AG20443 (cell line): Measurements from ENCODE around the gene SPAG9.

ENCODE experiments used
- DNase-seq: peaks from one replicate; pipeline ENCODE4 v3.0.0; 2012; ENCODE audit warnings: low spot score, mixed read lengths

Gene SPAG9

GRCh38 chr17:50989149-50989548 lies 131.5 kb downstream of the SPAG9 start:
- DNase-seq = no peak

- DNase-seq = no peak
These were observed 132.2 kb downstream of the SPAG9 start for GRCh38 chr17:50988427-50988826.

GRCh38 chr17:50986989-50987660 lies 133.5 kb downstream of the SPAG9 start:
- DNase-seq = peak; percentile 42

- DNase-seq = no peak
These were observed 139.4 kb downstream of the SPAG9 start for GRCh38 chr17:50981279-50981678.

DNA sequence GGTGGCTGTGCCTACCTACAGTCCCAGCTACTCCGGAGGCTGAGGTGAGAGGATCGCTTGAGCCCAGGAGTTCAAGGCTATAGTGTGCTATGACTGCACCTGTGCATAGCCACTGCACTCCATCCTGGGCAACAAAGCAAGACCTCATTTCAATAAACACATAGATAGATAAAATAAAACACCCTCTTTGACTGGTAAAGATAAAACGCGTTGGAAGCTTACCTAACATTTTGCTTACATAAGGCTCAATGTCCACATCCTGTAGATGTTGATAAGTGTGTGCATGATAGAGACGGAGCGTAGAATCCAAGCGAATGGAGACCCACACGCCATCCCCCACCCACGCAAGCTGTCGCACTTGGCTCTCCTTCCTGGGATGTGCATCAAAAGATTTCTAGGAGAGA lies 141.1 kb downstream of the SPAG9 start:
- DNase-seq = no peak

DNA sequence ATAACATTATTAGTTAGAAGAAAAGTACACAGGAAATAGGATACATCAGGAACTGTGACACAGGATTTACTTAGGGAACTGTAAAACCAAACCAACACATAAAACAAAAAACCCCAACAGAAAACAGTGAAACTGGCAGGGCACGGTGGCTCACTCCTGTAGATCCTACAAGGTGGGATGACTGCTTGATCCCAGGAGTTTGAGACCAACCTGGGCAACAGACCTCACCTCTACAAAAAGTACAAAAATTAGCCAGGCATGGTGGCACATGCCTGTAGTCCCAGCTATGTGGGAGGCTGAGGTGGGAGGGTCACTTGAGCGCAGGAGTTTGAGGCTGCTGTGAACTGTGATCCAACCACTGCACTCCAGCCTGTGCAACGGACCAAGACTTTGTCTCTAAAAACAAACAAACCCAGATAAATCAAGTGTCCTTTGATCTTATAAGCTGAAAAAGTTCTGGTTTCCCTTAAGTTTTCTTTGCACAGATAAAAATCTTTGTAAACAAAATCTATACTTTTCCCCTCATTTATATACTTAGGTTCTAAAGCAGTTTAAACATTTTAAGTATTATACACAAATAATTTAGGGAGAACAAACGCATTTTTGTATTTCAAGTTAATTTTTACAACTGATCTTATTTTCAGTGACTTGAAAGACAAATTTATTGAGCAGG lies 143.0 kb downstream of the SPAG9 start:
- DNase-seq = no peak

GRCh38 chr17:50976951-50977472 lies 143.7 kb downstream of the SPAG9 start:
- peak; percentile 13 for DNase-seq

- DNase-seq = no peak
These were observed 146.8 kb downstream of the SPAG9 start for GRCh38 chr17:50973557-50974494.

GRCh38 chr17:50972577-50972976 lies 148.1 kb downstream of the SPAG9 start:
- no peak for DNase-seq

DNA sequence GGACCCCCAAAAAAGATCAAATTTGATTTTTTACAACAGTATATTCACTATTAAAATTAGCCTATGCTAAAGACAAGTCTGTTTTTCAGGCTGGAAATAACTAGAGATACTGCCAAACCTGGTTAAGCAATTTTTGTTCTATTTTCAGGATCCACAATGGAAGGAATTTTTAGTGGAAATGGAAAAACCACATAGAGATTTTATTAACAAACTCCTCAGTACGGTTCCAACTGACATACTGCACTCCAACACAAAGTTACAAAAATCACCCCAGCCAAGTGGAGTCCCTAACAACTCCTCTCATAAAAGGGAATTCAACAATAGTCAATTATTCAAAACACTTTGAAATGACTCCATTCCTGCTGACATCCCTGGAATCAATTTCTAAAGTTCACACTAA lies 152.9 kb downstream of the SPAG9 start:
- DNase-seq = peak; percentile 30

DNA sequence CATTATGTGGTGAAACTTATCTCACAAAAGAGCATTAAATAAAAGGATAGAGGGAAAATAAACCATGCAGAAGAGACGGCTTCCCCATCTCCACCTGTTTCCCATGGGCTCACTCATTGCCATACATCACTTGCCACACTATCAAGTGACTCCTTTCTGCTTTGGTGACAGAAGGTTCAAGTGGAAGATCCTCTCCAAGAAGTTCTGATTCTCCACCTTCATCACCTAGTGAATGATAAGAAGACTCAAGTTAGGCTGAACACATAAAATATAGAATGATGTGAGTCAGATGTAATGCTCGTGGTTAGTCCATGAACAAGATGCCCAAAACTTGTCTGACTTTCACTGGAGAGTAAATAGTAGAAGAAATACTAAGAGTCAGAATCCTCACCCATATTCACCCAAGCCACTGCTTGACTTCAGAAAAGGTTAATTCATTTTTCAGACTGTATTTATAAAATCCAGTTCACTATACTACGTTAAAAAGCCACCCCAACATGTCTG lies 154.5 kb downstream of the SPAG9 start:
- DNase-seq = no peak

DNA sequence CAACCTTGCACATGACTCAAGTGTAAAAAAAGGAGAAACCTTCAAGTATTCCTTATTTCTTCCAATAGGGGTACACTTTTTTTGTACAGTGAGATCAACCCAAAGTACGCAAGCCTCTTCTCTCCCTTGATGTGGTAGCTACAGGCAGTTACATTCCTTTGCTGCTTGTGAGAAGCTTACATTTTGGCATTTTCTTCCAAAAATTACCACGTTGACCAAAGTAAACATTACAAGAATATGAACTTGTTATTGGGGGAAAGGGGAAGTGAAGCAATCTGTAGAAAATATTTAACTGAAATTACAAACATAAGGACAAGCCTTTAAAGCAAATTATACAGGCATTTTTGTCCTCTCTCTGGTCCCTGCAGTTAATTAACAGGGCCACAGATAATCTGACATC lies 157.5 kb downstream of the SPAG9 start:
- no peak for DNase-seq

DNA sequence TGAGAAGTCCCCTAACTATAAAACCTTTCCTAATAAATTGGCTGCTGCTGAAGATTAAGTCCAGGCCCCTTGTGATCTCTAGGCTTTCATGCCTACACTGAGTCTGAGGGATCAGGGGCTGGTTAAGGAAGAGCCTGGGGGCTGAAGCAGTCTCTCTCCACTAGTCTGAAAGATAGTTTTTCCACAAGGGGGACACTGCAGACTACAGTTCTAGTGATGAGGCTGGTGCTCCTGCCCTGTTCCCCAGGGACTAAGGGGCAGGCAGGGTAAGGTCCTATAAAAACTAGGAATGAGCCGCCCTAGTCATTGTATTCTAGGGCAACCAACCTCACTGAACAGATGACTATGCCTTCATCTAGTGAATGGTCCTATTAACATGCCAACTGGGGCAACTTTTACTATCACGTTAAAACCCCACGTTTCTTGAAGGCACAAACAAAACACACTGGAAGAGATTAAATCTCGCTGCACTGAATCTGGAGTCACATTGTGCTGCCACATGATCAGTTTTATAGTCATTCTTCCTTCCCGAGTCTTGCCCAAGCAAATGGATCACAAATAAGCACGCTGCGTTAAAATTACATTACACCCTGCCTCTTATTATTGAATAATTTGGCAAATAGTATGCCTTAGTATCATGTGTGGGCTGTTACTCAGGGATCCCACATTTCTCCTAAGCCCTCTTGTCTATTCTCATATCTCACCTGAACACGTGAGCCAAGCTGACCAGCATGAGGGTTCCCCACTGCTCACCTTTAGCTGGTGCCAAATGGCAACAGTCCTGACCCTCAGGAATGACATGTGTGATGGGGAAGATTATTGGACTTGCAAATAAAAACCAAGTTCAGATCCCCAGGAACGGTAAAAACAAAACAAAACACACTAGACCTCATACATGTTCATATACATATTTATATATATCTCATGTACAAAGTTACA lies 159.1 kb downstream of the SPAG9 start:
- no peak for DNase-seq

DNA sequence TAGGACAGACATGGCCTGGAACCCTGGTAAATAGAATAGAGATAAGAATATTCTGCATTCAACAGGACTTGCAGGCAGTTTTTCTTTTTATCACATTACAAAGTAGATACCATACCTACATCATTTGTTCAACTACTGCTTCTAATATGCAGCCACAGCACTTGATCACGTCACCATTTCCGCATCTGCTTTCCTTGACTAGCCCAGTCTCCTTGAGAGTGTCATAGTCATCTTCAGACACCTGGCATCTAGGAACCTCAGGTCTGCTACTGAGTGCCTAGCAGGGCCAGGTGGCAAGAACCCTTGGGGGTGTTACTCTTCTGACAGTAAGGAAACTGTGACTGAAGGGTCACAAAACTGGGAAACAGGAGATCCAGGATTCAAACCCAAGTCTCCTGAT lies 161.3 kb downstream of the SPAG9 start:
- no peak for DNase-seq

DNA sequence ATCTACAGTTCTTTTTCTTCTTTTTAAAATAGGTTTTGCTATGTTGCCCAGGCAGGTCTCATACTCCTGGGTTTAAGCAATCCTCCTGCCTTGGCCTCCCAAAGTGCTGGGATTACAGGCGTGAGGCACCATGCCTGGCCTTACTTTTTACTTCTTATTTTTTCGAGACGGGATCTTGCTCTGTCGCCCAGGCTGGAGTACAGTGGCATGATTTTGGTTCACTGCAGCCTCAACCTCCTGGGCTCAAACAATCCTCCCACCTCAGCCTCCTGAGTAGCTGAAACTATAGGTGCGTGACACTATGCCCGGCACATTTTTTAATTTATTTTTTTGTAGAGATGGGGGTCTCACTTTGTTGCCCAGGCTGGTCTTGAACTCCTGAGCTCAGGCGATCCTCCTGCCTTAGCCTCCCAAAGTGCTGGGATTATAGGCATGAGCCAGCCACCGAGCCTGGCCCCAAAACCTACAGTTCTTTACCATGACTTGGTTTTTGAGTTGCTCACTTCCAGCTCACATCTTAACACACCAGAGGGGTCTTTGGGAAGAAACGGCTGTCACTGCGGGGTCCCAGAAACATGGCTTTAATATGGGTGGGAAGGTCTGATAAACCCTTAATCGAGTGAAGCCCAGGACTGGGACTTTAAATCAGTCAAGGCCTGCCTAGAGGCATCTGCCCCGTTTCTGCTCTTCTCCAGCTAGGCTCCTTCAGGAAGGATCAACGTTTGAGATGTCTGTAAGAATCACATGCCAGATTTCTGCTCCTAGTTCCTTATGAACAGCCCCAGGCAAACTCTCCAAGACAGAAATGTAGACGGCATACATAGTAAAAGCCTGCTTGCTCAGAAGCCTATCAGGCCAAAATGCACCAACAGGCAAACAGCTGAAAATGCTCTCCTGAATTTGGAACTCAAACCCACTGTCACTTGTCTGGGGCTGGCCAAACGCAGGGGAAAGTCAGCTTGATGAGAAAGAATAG lies 162.8 kb downstream of the SPAG9 start:
- DNase-seq = no peak

DNA sequence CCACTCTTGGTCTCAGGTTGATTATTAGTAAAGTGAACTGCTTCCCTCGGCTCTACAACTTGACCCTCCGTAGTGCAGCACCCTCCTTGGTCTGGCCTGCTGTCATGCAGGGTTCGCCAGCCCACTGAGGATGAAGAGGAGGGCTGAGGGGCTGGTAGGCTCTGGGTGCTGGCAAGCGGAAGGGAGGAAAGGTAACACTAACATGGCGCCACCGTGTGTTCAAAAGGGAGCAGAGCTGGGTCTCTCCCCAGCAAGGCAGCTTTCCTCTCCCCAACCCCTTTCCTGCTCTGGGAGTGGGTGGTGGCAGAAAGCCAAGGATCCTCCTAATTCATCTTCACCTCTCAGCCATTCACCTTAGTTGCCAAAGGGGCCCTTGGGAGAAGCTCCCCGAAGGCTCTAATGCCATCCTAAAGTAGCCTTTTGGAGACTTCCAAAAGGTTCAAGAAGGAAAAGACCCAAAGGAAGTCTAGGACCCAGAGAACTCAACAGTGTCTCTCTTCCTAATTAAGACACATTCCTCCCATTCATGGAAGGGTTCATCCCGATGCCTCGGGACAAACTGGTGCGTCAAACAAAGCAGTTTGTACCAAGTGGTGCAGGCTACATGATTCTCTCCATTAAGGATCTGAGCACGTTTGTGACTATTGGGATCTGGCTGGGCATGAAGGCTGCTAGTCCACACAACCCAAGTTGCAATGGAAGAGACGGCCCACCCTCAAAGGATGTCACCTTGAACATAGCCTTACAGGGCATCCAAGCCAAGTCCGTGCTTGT lies 163.7 kb downstream of the SPAG9 start:
- DNase-seq = peak; percentile 74

DNA sequence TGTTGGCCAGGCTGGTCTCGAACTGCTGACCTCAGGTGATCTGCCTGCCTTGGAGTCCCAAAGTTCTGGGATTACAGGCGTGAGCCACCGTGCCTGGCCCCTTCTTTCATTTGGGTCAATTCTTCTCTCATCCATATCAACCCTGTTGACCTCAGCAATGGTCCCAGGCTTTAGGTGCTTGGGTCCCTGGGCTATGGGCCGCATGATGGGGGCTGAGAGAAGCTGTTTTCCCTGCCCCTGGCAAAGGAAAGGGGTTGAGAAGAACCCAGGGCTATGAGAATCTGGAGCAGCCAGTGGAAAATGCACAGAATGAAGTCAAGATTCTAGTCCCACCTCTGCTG lies 164.3 kb downstream of the SPAG9 start:
- no peak for DNase-seq

DNA sequence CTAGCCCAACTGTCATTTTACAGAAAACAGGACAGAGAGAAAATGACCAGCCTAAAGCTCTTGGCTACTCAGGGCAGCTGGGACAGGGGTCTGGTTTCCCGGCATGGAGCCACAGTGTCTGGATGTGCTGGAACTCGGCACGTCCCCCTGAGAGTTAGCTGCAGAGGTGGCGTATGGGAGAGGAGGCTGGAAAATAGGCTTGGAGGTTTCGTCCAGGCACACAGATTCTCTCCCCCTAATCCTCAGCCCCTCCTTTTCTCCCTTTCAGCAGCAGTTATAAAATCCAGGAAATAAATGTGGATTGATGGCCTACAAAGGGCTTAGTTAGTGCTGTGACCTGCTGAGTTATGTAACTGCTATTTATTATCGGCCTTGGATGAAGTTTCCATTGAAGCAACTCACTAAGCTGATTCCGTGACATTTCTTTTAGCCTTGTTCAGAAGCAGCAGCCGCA lies 165.0 kb downstream of the SPAG9 start:
- no peak for DNase-seq

- DNase-seq = no peak
These were observed 165.5 kb downstream of the SPAG9 start for GRCh38 chr17:50955160-50955559.
